Upper lobe of left lung (tissue), 6 donors: ENCODE measurements around the gene PARP4. TPM values are rescaled to one million over a fixed set of nuclear protein-coding genes. Genes with fewer than 3 reads are reported as not detected.
A peak's percentile ranks its signal among the peaks of the same experiment; 100 is the strongest.

Experiments used
- ATAC-seq, 2 donors: fragments of 200-7000 bp; cut with Tn5 transposase; one replicate each; pipeline ENCODE4 v1.9.1; 2022; ENCODE audit warnings: mild to moderate bottlenecking in 2 of 2, moderate library complexity in 2 of 2; ENCODE audit not compliant: low FRiP score in 2 of 2
- DNase-seq, 2 donors: peaks; one replicate each; pipeline ENCODE4 v3.0.0-alpha.2; 2019 to 2020
- H3K27ac ChIP-seq, 4 donors: fragments of 200-600 bp; sonication (generic); one replicate each; pipeline ENCODE4 v1.5.1; 2016 to 2019
- H3K27me3 ChIP-seq, 4 donors: fragments of 200-600 bp; sonication (generic); one replicate each; pipeline ENCODE4 v1.5.1; 2017 to 2019
- H3K36me3 ChIP-seq, 4 donors: fragments of 200-600 bp; sonication (generic); one replicate each; pipeline ENCODE4 v1.5.1; 2016 to 2019
- H3K4me1 ChIP-seq, 4 donors: fragments of 200-600 bp; sonication (generic); one replicate each; pipeline ENCODE4 v1.5.1; 2018 to 2019
- H3K4me3 ChIP-seq, 4 donors: fragments of 200-600 bp; sonication (generic); one replicate each; pipeline ENCODE4 v1.5.1; 2017 to 2019; ENCODE audit warnings: mild to moderate bottlenecking in 2 of 4, moderate library complexity in 1 of 4
- H3K9me3 ChIP-seq, 4 donors: fragments of 200-600 bp; sonication (generic); one replicate each; pipeline ENCODE4 v1.5.1; 2018 to 2019
- EP300 ChIP-seq, 4 donors: sonication (generic); formaldehyde crosslinking; IDR thresholded peaks; one replicate each; pipeline ENCODE4 v1.5.1; 2017; ENCODE audit warnings: antibody characterized with exemption in 4 of 4, control low read depth in 2 of 4
- POLR2A ChIP-seq, 4 donors: fragments of 450-650 bp; IDR thresholded peaks; one replicate each; pipeline ENCODE4 v1.5.1; 2016 to 2017; ENCODE audit warnings: antibody characterized with exemption in 4 of 4, mild to moderate bottlenecking in 2 of 4
- POLR2AphosphoS5 ChIP-seq, 2 donors: sonication (generic); formaldehyde crosslinking; IDR thresholded peaks; one replicate each; pipeline ENCODE4 v1.5.1; 2017; ENCODE audit warnings: antibody characterized with exemption in 2 of 2
- WGBS, 2 donors: methylation state at CpG; one replicate each; pipeline ENCODE4 v1.1.5; 2017 to 2018; 5-methylcytosine and 5-hydroxymethylcytosine counted together
- total RNA-seq, 6 donors: library from RNA; depleted of rRNA in 4 of 6; stranded (reverse); fragments of >200 nt in 4 of 6; gene quantifications; one replicate each; pipeline versions ENCODE4 v1.1.0 to v1.2.1, GENCODE V29; 2016 to 2021
- TF ChIP-seq, protein P1 (sequence below), 6 experiments: fragments of 450-650 bp in 4 of 6; fragments of 200-600 bp in 2 of 6; sonication (generic) in 2 of 6; IDR thresholded peaks; one replicate each; pipeline ENCODE4 v1.5.1; 2016 to 2019; ENCODE audit warnings: antibody characterized with exemption in 6 of 6
- donor health status: DM: no; HTN: no; CAD: no; lungs with moderate emphysema.
- donor health status: DM: no; HTN: yes; CAD: no; lungs with severe emphysema.

PARP4 gene
- total RNA-seq, 6 donors from 2014 or later, result 63.7 to 89.1 (median 83.5) TPM

GRCh38 chr13:24505256-24505655 lies 7.3 kb downstream of the PARP4 start:
- TF ChIP-seq, protein P1, sequence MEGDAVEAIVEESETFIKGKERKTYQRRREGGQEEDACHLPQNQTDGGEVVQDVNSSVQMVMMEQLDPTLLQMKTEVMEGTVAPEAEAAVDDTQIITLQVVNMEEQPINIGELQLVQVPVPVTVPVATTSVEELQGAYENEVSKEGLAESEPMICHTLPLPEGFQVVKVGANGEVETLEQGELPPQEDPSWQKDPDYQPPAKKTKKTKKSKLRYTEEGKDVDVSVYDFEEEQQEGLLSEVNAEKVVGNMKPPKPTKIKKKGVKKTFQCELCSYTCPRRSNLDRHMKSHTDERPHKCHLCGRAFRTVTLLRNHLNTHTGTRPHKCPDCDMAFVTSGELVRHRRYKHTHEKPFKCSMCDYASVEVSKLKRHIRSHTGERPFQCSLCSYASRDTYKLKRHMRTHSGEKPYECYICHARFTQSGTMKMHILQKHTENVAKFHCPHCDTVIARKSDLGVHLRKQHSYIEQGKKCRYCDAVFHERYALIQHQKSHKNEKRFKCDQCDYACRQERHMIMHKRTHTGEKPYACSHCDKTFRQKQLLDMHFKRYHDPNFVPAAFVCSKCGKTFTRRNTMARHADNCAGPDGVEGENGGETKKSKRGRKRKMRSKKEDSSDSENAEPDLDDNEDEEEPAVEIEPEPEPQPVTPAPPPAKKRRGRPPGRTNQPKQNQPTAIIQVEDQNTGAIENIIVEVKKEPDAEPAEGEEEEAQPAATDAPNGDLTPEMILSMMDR (IDR thresholded peaks at IDR 0.05), result no peak
- TF ChIP-seq POLR2A (IDR thresholded peaks at IDR 0.05) (no peak), POLR2AphosphoS5 (IDR thresholded peaks at IDR 0.05) (no peak), EP300 (IDR thresholded peaks at IDR 0.05) (no peak)
- peaks cover 2 to 36% (median 6%) of the 10 kb centered on the region in 4 donors for H3K4me1 ChIP-seq
- no peak for ATAC-seq

DNA sequence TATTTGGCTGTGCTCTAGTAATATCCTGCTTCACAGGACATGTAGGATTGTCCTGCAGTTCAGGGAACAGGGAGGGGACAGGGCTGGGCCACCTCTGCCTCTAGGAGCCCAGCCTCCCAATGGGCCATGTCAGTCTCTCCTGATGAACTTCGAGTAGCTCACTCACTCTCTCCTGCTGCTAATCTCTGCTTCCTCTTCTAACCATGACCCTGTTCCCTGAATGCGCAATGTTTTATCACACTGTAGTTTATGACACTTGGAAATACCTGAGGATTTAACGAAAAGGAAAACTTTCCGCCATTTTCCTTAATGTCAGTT lies 9.2 kb downstream of the PARP4 start:
- ATAC-seq (no peak), DNase-seq (no peak)
- Histone ChIP-seq H3K36me3 (peaks cover 2 to 35% (median 15%) of the 10 kb centered on the region in 4 donors), H3K27me3 (no peaks in the 10 kb centered on the region), H3K27ac (no peak overlapping the region), H3K4me3 (no peak overlapping the region), H3K4me1 (peaks cover 2 to 25% (median 6%) of the 10 kb centered on the region in 4 donors), H3K9me3 (no peaks in the 10 kb centered on the region)
- 80 to 84% methylated on average over 4 of the region's 4 CpGs for WGBS, 2 donors
- TF ChIP-seq, protein P1 (IDR thresholded peaks at IDR 0.05), result no peak
- TF ChIP-seq POLR2A (IDR thresholded peaks at IDR 0.05) (no peak), EP300 (IDR thresholded peaks at IDR 0.05) (no peak), POLR2AphosphoS5 (IDR thresholded peaks at IDR 0.05) (no peak)

More at GRCh38 chr13:24505256-24505655, 7.3 kb downstream of the PARP4 start:
- peak in 1 of 2 donors; percentile 42 for DNase-seq
- 59 to 84% methylated on average over 8 of the region's 8 CpGs for WGBS, 2 donors
- H3K27me3 ChIP-seq, result no peaks in the 10 kb centered on the region
- H3K9me3 ChIP-seq, result no peaks in the 10 kb centered on the region
- H3K4me3 ChIP-seq, result no peak overlapping the region
- H3K27ac ChIP-seq, result peak overlapping the region in 2 of 4 donors; percentile 17 to 45
- peaks cover 2 to 23% (median 11%) of the 10 kb centered on the region in 4 donors for H3K36me3 ChIP-seq

DNA sequence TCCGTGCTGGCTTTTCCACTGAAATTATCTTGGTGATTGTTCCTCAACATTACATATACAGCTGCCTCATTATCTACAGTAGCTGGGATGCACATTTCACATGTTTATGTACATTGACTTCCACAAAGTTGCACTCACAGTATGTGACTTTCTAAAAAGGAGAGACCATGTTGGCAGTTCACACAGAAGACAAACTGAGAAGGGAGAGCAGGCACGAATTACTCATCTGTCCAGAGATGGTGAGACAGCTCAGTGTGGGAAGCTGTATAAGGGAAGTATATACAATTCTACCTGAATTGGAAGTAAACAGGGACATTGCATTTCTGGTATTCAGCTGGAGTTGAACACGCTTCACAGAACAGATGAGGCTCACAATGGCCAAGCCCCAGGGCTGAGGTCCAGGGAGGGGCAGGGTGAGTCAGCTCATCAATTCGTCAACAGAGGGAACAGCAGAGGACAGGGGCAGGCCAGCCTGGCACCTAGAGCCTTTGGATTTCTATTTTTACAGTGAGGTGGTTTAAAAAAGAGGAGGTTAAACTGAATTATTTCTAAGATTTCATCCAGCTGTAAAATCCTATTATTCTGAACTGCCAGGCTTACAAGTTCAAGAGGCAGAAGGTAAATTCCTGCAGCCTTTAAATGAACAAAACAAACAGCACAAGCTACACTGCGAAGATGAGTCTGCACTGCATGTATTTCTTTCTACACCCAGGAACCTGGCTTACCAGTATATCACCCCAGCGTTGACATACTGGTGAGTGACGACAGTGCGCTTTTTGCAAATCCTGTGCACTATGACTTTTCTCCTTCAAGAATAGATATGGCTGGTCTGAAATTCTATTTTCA lies 9.8 kb downstream of the PARP4 start:
- H3K4me1 ChIP-seq, result peaks cover 2 to 23% (median 6%) of the 10 kb centered on the region in 4 donors
- no peaks in the 10 kb centered on the region for H3K9me3 ChIP-seq
- DNase-seq (no peak), ATAC-seq (peak; percentile 64 to 79)
- peaks cover 6 to 36% (median 20%) of the 10 kb centered on the region in 4 donors for H3K36me3 ChIP-seq
- H3K27ac ChIP-seq, result no peak overlapping the region
- H3K27me3 ChIP-seq, result no peaks in the 10 kb centered on the region
- no peak for TF ChIP-seq EP300 (IDR thresholded peaks at IDR 0.05)
- TF ChIP-seq, protein P1 (IDR thresholded peaks at IDR 0.05), result no peak
- no peak for TF ChIP-seq POLR2AphosphoS5 (IDR thresholded peaks at IDR 0.05)
- TF ChIP-seq POLR2A (IDR thresholded peaks at IDR 0.05), result no peak
- no peak overlapping the region for H3K4me3 ChIP-seq
- 74 to 78% methylated on average over 8 of the region's 8 CpGs for WGBS, 2 donors

GRCh38 chr13:24500977-24501376 lies 11.6 kb downstream of the PARP4 start:
- Histone ChIP-seq H3K27ac (no peak overlapping the region), H3K9me3 (no peaks in the 10 kb centered on the region)
- 21 to 53% methylated on average over 2 of the region's 2 CpGs for WGBS, 2 donors

More at GRCh38 chr13:24500977-24501376, 11.6 kb downstream of the PARP4 start:
- no peak for ATAC-seq
- Histone ChIP-seq H3K4me1 (peaks cover 2 to 23% (median 6%) of the 10 kb centered on the region in 4 donors), H3K27me3 (no peaks in the 10 kb centered on the region), H3K4me3 (no peak overlapping the region), H3K36me3 (peaks cover 12 to 51% (median 30%) of the 10 kb centered on the region in 4 donors)
- no peak for DNase-seq
- TF ChIP-seq, protein P1 (IDR thresholded peaks at IDR 0.05), result no peak
- TF ChIP-seq EP300 (IDR thresholded peaks at IDR 0.05) (no peak), POLR2A (IDR thresholded peaks at IDR 0.05) (no peak), POLR2AphosphoS5 (IDR thresholded peaks at IDR 0.05) (no peak)
